Measurements from ENCODE around the gene MGLL.

The MGLL gene

GRCh38 chr3:127822041-127822681, at the start of gene MGLL:
TSS of gene MGLL (minus strand) at chr3:127822515. CDS start at chr3:127822318, 197 bp downstream.
- DNase-seq: no peak

GRCh38 chr3:127870156-127870555, 47.8 kb upstream of the MGLL start:
- no peak for DNase-seq

- no peak for DNase-seq
Observed at GRCh38 chr3:127867986-127868385, 45.7 kb upstream of the MGLL start.

GRCh38 chr3:127867412-127867811, 45.1 kb upstream of the MGLL start:
- no peak for DNase-seq

GRCh38 chr3:127865941-127866340, 43.6 kb upstream of the MGLL start:
- DNase-seq: no peak

GRCh38 chr3:127860211-127860696, 37.9 kb upstream of the MGLL start:
- DNase-seq: no peak

- DNase-seq: no peak
Observed at GRCh38 chr3:127859730-127860129, 37.4 kb upstream of the MGLL start.

GRCh38 chr3:127858937-127859336, 36.6 kb upstream of the MGLL start:
- DNase-seq: no peak

- DNase-seq: no peak
Observed at GRCh38 chr3:127858521-127858920, 36.2 kb upstream of the MGLL start.

- DNase-seq: no peak
Observed at GRCh38 chr3:127857333-127857732, 35.0 kb upstream of the MGLL start.

- DNase-seq: no peak
Observed at GRCh38 chr3:127856801-127857200, 34.5 kb upstream of the MGLL start.

- no peak for DNase-seq
Observed at GRCh38 chr3:127855246-127855645, 32.9 kb upstream of the MGLL start.

- peak; percentile 15 for DNase-seq
Observed at GRCh38 chr3:127853681-127854080, 31.4 kb upstream of the MGLL start.

GRCh38 chr3:127851899-127852298, 29.6 kb upstream of the MGLL start:
- no peak for DNase-seq

GRCh38 chr3:127849368-127849767, 27.1 kb upstream of the MGLL start:
- DNase-seq: no peak

- DNase-seq: no peak
Observed at GRCh38 chr3:127848131-127849129, 26.1 kb upstream of the MGLL start.

- no peak for DNase-seq
Observed at GRCh38 chr3:127847236-127847720, 25.0 kb upstream of the MGLL start.

GRCh38 chr3:127846576-127846975, 24.3 kb upstream of the MGLL start:
- DNase-seq: no peak

GRCh38 chr3:127844326-127844942, 22.1 kb upstream of the MGLL start:
- DNase-seq: no peak

GRCh38 chr3:127840671-127841070, 18.4 kb upstream of the MGLL start:
- no peak for DNase-seq

- DNase-seq: no peak
Observed at GRCh38 chr3:127839099-127839498, 16.8 kb upstream of the MGLL start.

GRCh38 chr3:127835993-127836882, 13.9 kb upstream of the MGLL start:
- no peak for DNase-seq

Measured in SHP77 treated with DMSO at 0.1 percent for 48 hours (cell line).